Esophagus muscularis mucosa (tissue), 3 donors: ENCODE data around the gene TNRC18.

Source experiments
- CTCF ChIP-seq, 3 experiments: fragments of 200-600 bp in 2 of 3; fragments of 450-650 bp in 1 of 3; sonication (generic) in 2 of 3; IDR thresholded peaks; one replicate each; pipeline ENCODE4 v1.5.1; 2017 to 2019; ENCODE audit warnings: antibody characterized with exemption in 3 of 3, mild to moderate bottlenecking in 2 of 3, moderate library complexity in 1 of 3
- POLR2A ChIP-seq: fragments of 450-650 bp; IDR thresholded peaks from one replicate; pipeline ENCODE4 v1.6.1; 2017; ENCODE audit warnings: antibody characterized with exemption, moderate library complexity, mild to moderate bottlenecking, low read depth
- POLR2AphosphoS5 ChIP-seq, 2 donors: sonication (generic); formaldehyde crosslinking; IDR thresholded peaks; one replicate each; pipeline ENCODE4 v1.6.1; 2017; ENCODE audit warnings: antibody characterized with exemption in 2 of 2

DNA sequence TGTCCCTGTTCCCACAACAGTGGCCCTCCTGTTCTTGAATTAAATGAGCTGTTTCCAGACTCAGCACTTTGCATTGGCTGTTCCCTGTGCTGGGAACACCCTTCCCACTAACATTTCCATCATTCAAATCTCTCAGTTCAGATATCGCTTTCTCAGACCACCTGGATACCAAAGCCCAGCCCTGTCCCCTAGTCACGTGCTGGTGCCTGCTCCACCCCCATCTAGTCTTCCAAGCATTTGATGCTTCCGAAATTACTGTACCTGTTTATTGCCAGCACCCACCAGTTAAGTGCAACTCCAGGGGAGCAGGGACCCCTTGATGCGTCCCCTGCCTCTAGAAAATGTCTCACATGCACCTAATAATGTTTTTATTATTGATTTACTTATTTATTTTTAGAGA, 143.9 kb downstream of the TNRC18 start:
- TF ChIP-seq CTCF (IDR thresholded peaks at IDR 0.05), result no peak
- TF ChIP-seq POLR2AphosphoS5 (IDR thresholded peaks at IDR 0.05), result no peak
- TF ChIP-seq POLR2A, result no peak
